ENCODE measurements around the gene TSEN15.

DNA sequence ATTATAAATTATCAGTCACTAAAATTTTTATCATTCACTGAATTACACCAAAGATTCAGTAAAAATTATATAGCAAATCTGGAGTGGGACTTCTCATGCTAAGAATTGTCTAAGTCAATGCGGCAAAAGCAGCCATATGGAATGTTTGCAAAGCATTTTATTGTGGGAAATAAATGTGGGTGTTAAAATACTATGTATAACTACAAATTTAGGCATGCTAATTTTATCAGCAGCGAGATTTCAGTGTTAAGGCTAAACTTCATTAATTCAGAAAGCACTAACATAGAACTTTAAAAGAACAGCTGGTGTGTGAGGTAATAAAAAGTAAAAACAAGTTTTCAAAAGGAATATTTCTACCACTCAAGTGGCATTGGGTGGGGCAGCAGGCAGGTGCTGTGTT, 35.4 kb upstream of the TSEN15 start:
- TF ChIP-seq, protein P1, sequence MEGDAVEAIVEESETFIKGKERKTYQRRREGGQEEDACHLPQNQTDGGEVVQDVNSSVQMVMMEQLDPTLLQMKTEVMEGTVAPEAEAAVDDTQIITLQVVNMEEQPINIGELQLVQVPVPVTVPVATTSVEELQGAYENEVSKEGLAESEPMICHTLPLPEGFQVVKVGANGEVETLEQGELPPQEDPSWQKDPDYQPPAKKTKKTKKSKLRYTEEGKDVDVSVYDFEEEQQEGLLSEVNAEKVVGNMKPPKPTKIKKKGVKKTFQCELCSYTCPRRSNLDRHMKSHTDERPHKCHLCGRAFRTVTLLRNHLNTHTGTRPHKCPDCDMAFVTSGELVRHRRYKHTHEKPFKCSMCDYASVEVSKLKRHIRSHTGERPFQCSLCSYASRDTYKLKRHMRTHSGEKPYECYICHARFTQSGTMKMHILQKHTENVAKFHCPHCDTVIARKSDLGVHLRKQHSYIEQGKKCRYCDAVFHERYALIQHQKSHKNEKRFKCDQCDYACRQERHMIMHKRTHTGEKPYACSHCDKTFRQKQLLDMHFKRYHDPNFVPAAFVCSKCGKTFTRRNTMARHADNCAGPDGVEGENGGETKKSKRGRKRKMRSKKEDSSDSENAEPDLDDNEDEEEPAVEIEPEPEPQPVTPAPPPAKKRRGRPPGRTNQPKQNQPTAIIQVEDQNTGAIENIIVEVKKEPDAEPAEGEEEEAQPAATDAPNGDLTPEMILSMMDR (IDR thresholded peaks at IDR 0.05; ENCODE audit: control extremely low read depth in 1 of 3, insufficient read depth in 1 of 3, low read depth in 1 of 3, low read length in 3 of 3) = no peak
- no peak for TF ChIP-seq POLR2A (IDR thresholded peaks at IDR 0.05; ENCODE audit: control extremely low read depth in 1 of 2, low read depth in 2 of 2, low read length in 2 of 2)

Measured in H1 (cell line).